Endothelial cell of umbilical vein (primary cell): ENCODE measurements around the gene AASDHPPT.
"Not testable (repeated sequence)": the region's sequence is repeated elsewhere in the genome, so short reads cannot be mapped to it uniquely, and the experiment has no call there.

Source experiments
- CTCF ChIP-seq, 2 donors: IDR thresholded peaks; 1 replicate in 1 of 2; 2 replicates in 1 of 2; pipeline ENCODE4 v1.5.1; 2011; ENCODE audit warnings: low read length in 2 of 2, mild to moderate bottlenecking in 2 of 2, moderate library complexity in 2 of 2, control low read depth in 1 of 2, inconsistent platforms in 1 of 2, low read depth in 1 of 2; ENCODE audit not compliant: insufficient read depth in 1 of 2; ENCODE audit errors: extremely low read depth in 1 of 2
- MAX ChIP-seq: IDR thresholded peaks from 2 replicates; pipeline ENCODE4 v1.6.1; 2011; ENCODE audit not compliant: insufficient read depth, insufficient read length
- POLR2A ChIP-seq: IDR thresholded peaks from 2 replicates; pipeline ENCODE4 v1.6.1; 2012; ENCODE audit warnings: low read depth, mild to moderate bottlenecking, control low read depth, low read length
- POLR2AphosphoS5 ChIP-seq: IDR thresholded peaks from 2 replicates; pipeline ENCODE4 v1.6.1; 2012; ENCODE audit warnings: low read depth, mild to moderate bottlenecking, control low read depth, low read length, moderate library complexity; ENCODE audit not compliant: insufficient read depth

DNA sequence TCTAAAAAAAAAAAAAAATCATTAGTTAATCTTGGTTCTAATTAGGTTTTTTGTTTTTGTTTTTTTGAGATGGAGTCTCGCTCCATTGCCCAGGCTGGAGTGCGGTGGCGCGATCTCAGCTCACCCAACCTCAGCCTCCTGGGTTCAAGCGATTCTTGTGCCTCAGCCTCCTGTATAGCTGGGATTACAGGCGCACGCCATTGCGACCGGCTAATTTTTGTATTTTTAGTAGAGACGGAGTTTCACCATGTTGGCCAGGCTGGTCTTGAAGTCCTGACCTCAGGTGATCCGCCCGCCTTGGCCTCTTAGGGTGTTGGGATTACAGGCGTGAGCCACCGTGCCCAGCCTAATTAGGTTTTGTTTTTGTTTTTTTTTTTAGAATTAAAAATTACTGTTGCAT lies 19.1 kb upstream of the AASDHPPT start:
- not testable (repeated sequence) for TF ChIP-seq CTCF (IDR thresholded peaks at IDR 0.05; ENCODE audit: extremely low read depth in 1 of 2, insufficient read depth in 1 of 2, low read depth in 1 of 2, low read length in 2 of 2); MAX; POLR2A; POLR2AphosphoS5
